Activated T-helper 1 cell treated with anti-CD3 and anti-CD28 coated beads, Interleukin-2, amount 50 U/mL, for 16 hours (primary cell): ENCODE data around the gene EXOSC9.

Experiments used
- DNase-seq, 2 donors: peaks; one replicate each; pipeline ENCODE4 v3.0.0-alpha.2; 2020; ENCODE audit warnings: low read depth in 1 of 2, low spot score in 1 of 2

Gene EXOSC9

GRCh38 chr4:121789455-121789854, 11.7 kb upstream of the EXOSC9 start:
- no peak for DNase-seq

- DNase-seq: no peak
Measured at GRCh38 chr4:121789960-121790829, 10.9 kb upstream of the EXOSC9 start.

- no peak for DNase-seq
Measured at GRCh38 chr4:121790976-121791375, 10.1 kb upstream of the EXOSC9 start.

GRCh38 chr4:121791481-121791880, 9.6 kb upstream of the EXOSC9 start:
- DNase-seq: no peak

GRCh38 chr4:121792966-121793365, 8.2 kb upstream of the EXOSC9 start:
- DNase-seq: no peak

- no peak for DNase-seq
Measured at GRCh38 chr4:121794505-121795188, 6.5 kb upstream of the EXOSC9 start.

GRCh38 chr4:121796283-121796682, 4.8 kb upstream of the EXOSC9 start:
- DNase-seq: no peak

- DNase-seq: no peak
Measured at GRCh38 chr4:121799208-121799823, 1.8 kb upstream of the EXOSC9 start.

- DNase-seq: no peak
Measured at GRCh38 chr4:121799867-121800501, 1.1 kb upstream of the EXOSC9 start.

GRCh38 chr4:121800638-121800960, 524 bp upstream of the EXOSC9 start:
- DNase-seq: no peak

GRCh38 chr4:121801715-121802075, 572 bp downstream of the EXOSC9 start:
- no peak for DNase-seq

GRCh38 chr4:121806411-121806810, 5.3 kb downstream of the EXOSC9 start:
- DNase-seq: no peak

- no peak for DNase-seq
Measured at GRCh38 chr4:121811122-121811521, 10.0 kb downstream of the EXOSC9 start.

- no peak for DNase-seq
Measured at GRCh38 chr4:121814756-121815155, 13.6 kb downstream of the EXOSC9 start.

GRCh38 chr4:121817006-121817405, 15.9 kb downstream of the EXOSC9 start:
- DNase-seq: no peak

GRCh38 chr4:121817701-121818100, 16.6 kb downstream of the EXOSC9 start:
- no peak for DNase-seq

- no peak for DNase-seq
Measured at GRCh38 chr4:121818215-121818614, 17.1 kb downstream of the EXOSC9 start.

GRCh38 chr4:121819216-121819965, 18.3 kb downstream of the EXOSC9 start:
- DNase-seq: no peak

- no peak for DNase-seq
Measured at GRCh38 chr4:121822047-121822446, 20.9 kb downstream of the EXOSC9 start.

- DNase-seq: no peak
Measured at GRCh38 chr4:121822796-121823504, 21.8 kb downstream of the EXOSC9 start.
